Activated B cell treated with CpG ODN at 0.5 μM for 24 hours (primary cell): ENCODE data around the gene GUCY2D. TPM values are rescaled to one million over a fixed set of nuclear protein-coding genes. Genes with fewer than 3 reads are reported as not detected.

Experiments used
- ATAC-seq: fragments of 200-7000 bp; cut with Tn5 transposase; one replicate; pipeline ENCODE4 v1.10.0; 2021; ENCODE audit warnings: low read depth, mild to moderate bottlenecking, moderate library complexity
- CTCF ChIA-PET: fragments of 350-600 bp; sonication (Branson Sonifier 250); formaldehyde crosslinking; loops from one replicate; lab custom pipeline; 2021; ENCODE audit warnings: antibody characterized with exemption; lab: Charles Lee
- POLR2A ChIA-PET: fragments of 350-600 bp; sonication (Branson Sonifier 250); formaldehyde crosslinking; loops from one replicate; lab custom pipeline; 2021; ENCODE audit warnings: antibody characterized with exemption; lab: Charles Lee
- DNase-seq: peaks from one replicate; pipeline ENCODE4 v3.0.0; 2022
- H3K27ac Mint-ChIP-seq: one replicate; pipeline ENCODE4 v1.8.0; 2020; ENCODE audit warnings: mixed read lengths
- H3K27me3 Mint-ChIP-seq: one replicate; pipeline ENCODE4 v1.8.0; 2021; ENCODE audit warnings: mixed read lengths
- H3K36me3 Mint-ChIP-seq: one replicate; pipeline ENCODE4 v1.8.0; 2021; ENCODE audit warnings: low read depth, mixed read lengths
- H3K4me1 Mint-ChIP-seq: one replicate; pipeline ENCODE4 v1.8.0; 2021; ENCODE audit warnings: mixed read lengths
- H3K4me3 Mint-ChIP-seq: one replicate; pipeline ENCODE4 v1.8.0; 2020; ENCODE audit warnings: mild to moderate bottlenecking, mixed read lengths
- H3K9me3 Mint-ChIP-seq: one replicate; pipeline ENCODE4 v1.8.0; 2020; ENCODE audit warnings: mixed read lengths
- CTCF ChIP-seq: fragments of 200-600 bp; IDR thresholded peaks from one replicate; pipeline ENCODE4 v1.8.0; 2022; ENCODE audit warnings: antibody characterized with exemption, mild to moderate bottlenecking
- intact Hi-C: fragments of 100-400 bp; cut with micrococcal nuclease; formaldehyde crosslinking; loops from one replicate; pipeline ENCODE4 v1.15.1; 2024
- total RNA-seq: library from RNA; stranded (reverse); gene quantifications from 2 replicates; pipeline ENCODE4 v1.2.3, GENCODE V29; 2022

Gene GUCY2D
- total RNA-seq, 1 donor from 2014 or later: not detected

GRCh38 chr17:7992516-7992915 lies 9.9 kb upstream of the GUCY2D start:
- ATAC-seq (no peak), DNase-seq (no peak)
- Mint-ChIP-seq H3K4me3 (no peak overlapping the region), H3K4me1 (peaks cover 17% of the 10 kb centered on the region), H3K27me3 (peaks cover 6% of the 10 kb centered on the region), H3K27ac (no peak overlapping the region), H3K36me3 (no peaks in the 10 kb centered on the region), H3K9me3 (no peaks in the 10 kb centered on the region)
- intact Hi-C loops: loop anchor here (5.0 kb wide), 1 partner anchor 50 kb away; no protein-coding TSS in a partner anchor
- TF ChIP-seq CTCF: no peak
- CTCF ChIA-PET: interaction anchor here (1.2 kb wide), 1 partner anchor 249 kb away, joined by 3 read pairs; no protein-coding TSS in a partner anchor
- POLR2A ChIA-PET: no interaction called here

GRCh38 chr17:7992924-7993323 lies 9.5 kb upstream of the GUCY2D start:
- DNase-seq: no peak

GRCh38 chr17:7993972-7994589 lies 8.3 kb upstream of the GUCY2D start:
- ChIA-PET CTCF (interaction anchor here (0.9 kb wide), 1 partner anchor 63 kb away, joined by 4 read pairs; no protein-coding TSS in a partner anchor), POLR2A (no interaction called here)
- Mint-ChIP-seq H3K4me3 (no peak overlapping the region), H3K9me3 (no peaks in the 10 kb centered on the region), H3K27me3 (peaks cover 8% of the 10 kb centered on the region), H3K36me3 (no peaks in the 10 kb centered on the region), H3K27ac (no peak overlapping the region), H3K4me1 (peaks cover 11% of the 10 kb centered on the region)
- intact Hi-C loops: loop anchor here (5.0 kb wide), 1 partner anchor 48 kb away; no protein-coding TSS in a partner anchor
- DNase-seq (no peak), ATAC-seq (no peak)
- TF ChIP-seq CTCF: no peak

More at GRCh38 chr17:7992924-7993323, 9.5 kb upstream of the GUCY2D start:
- ChIA-PET CTCF (interaction anchor here (0.9 to 1.2 kb wide), 2 partner anchors 64 to 249 kb away, joined by 3 to 4 read pairs; no protein-coding TSS in a partner anchor), POLR2A (no interaction called here)
- Mint-ChIP-seq H3K9me3 (no peaks in the 10 kb centered on the region), H3K4me1 (peaks cover 17% of the 10 kb centered on the region), H3K27ac (no peak overlapping the region), H3K27me3 (peaks cover 3% of the 10 kb centered on the region), H3K4me3 (no peak overlapping the region), H3K36me3 (no peaks in the 10 kb centered on the region)
- no peak for ATAC-seq
- intact Hi-C loops: loop anchor here (5.0 kb wide), 1 partner anchor 49 kb away; no protein-coding TSS in a partner anchor
- TF ChIP-seq CTCF: no peak

- no peak for TF ChIP-seq CTCF
- Mint-ChIP-seq H3K27me3 (peaks cover 8% of the 10 kb centered on the region), H3K36me3 (no peaks in the 10 kb centered on the region), H3K4me3 (no peak overlapping the region), H3K4me1 (peaks cover 2% of the 10 kb centered on the region), H3K9me3 (no peaks in the 10 kb centered on the region), H3K27ac (no peak overlapping the region)
- intact Hi-C loops: no loop called here
- DNase-seq (no peak), ATAC-seq (no peak)
- CTCF ChIA-PET: no interaction called here
- POLR2A ChIA-PET: no interaction called here
These were observed 6.7 kb upstream of the GUCY2D start for GRCh38 chr17:7995724-7996123.

- CTCF ChIA-PET: interaction anchor here (0.7 kb wide), 1 partner anchor 140 kb away, joined by 3 read pairs; the partner anchor contains the start of gene NAA38
- intact Hi-C loops: no loop called here
- H3K4me3 Mint-ChIP-seq: no peak overlapping the region
- H3K36me3 Mint-ChIP-seq: no peaks in the 10 kb centered on the region
- TF ChIP-seq CTCF: no peak
- POLR2A ChIA-PET: interaction anchor here (0.7 to 1.2 kb wide), 2 partner anchors 81 to 93 kb away, joined by 3 to 4 read pairs; partner anchors contain the start of gene RNF227
- no peaks in the 10 kb centered on the region for H3K9me3 Mint-ChIP-seq
- H3K4me1 Mint-ChIP-seq: peaks cover 5% of the 10 kb centered on the region
- H3K27me3 Mint-ChIP-seq: peaks cover 13% of the 10 kb centered on the region
- DNase-seq (no peak), ATAC-seq (no peak)
- H3K27ac Mint-ChIP-seq: no peak overlapping the region
These were observed 5.2 kb upstream of the GUCY2D start for GRCh38 chr17:7997186-7997585.
